Right cardiac atrium (tissue), 5 donors: ENCODE results near the gene SSPN. TPM values are rescaled to one million over a fixed set of nuclear protein-coding genes. Genes with fewer than 3 reads are reported as not detected.
"Not testable (repeated sequence)": the region's sequence is repeated elsewhere in the genome, so short reads cannot be mapped to it uniquely, and the experiment has no call there.

Experiments
- ATAC-seq, 2 donors: fragments of 200-7000 bp; cut with Tn5 transposase; one replicate each; pipeline versions ENCODE4 v1.8.0 to v1.9.1; 2020; ENCODE audit warnings: moderate library complexity in 2 of 2, mild to moderate bottlenecking in 1 of 2
- DNase-seq, 3 donors: peaks; one replicate each; pipeline ENCODE4 v3.0.0-alpha.2; 2020
- H3K27ac ChIP-seq: one replicate; pipeline ENCODE4 v1.5.1; 2013; ENCODE audit warnings: mild to moderate bottlenecking, low read length, control low read depth, moderate library complexity
- H3K27me3 ChIP-seq: one replicate; pipeline ENCODE4 v1.6.1; 2013; ENCODE audit not compliant: control insufficient read depth, insufficient read depth
- H3K4me1 ChIP-seq: one replicate; pipeline ENCODE4 v1.6.1; 2013; ENCODE audit warnings: low read length; ENCODE audit not compliant: control insufficient read depth, insufficient read depth
- H3K4me3 ChIP-seq: one replicate; pipeline ENCODE4 v1.5.1; 2013; ENCODE audit warnings: low read length, control low read depth
- H3K9me3 ChIP-seq: one replicate; pipeline ENCODE4 v1.6.1; 2013; ENCODE audit warnings: low read length; ENCODE audit not compliant: control insufficient read depth
- WGBS: extraction: QIAGEN DNeasy Blood & Tissue Kit; methylation state at CpG from one replicate; pipeline ENCODE4 v1.1.7; 2013; 5-methylcytosine and 5-hydroxymethylcytosine counted together
- intact Hi-C, 4 donors: fragments of 100-400 bp; cut with DNase I; formaldehyde crosslinking; loops; one replicate each; pipeline versions ENCODE4 v1.11.0 to v1.14.0; 2022 to 2023
- polyA plus RNA-seq: library from polyadenylated mRNA; stranded (reverse); fragments of 200-250 nt; gene quantifications from one replicate; pipeline ENCODE4 v1.2.3, GENCODE V29; 2013
- total RNA-seq, 4 donors: library from RNA; stranded (reverse); fragmentation: NEBNext Ultra II Directional; extraction: Animal tissue kit (Norgen Biotek cat#: 25700); gene quantifications; one replicate each; pipeline ENCODE4 v1.2.1, GENCODE V29; 2021
- donor health status: healthy with polysubstance abuse.
- donor health status: DM: no; HTN: yes; CAD: no.
- donor health status: DM: no; HTN: no; CAD: no.
- donor health status: DM: no; HTN: yes; CAD: no; lungs with severe emphysema.
- donor health status: DM: yes; HTN: yes; CAD: no.

The SSPN gene
- total and polyA plus RNA-seq, 5 donors = 21.5 to 109 (median 88.5) TPM

DNA sequence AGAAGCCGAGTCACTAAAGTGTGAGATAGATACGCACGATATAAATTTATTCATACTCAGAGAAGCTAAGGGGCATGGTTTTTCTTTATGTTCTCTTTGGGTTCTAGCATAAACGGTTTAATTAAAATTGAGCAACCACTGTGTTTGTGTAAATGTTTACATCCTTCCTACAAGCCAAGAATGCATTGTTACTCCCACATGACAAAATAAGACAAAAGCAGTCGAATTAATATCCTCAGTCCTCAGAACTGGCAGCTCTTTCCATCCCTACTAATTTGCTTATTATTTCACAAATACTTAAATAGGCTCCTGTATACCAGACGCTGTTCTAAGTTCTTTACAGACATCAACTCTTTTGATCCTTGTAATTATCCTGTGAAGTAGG lies 32.0 kb downstream of the SSPN start:
- no peak overlapping the region for H3K27ac ChIP-seq

DNA sequence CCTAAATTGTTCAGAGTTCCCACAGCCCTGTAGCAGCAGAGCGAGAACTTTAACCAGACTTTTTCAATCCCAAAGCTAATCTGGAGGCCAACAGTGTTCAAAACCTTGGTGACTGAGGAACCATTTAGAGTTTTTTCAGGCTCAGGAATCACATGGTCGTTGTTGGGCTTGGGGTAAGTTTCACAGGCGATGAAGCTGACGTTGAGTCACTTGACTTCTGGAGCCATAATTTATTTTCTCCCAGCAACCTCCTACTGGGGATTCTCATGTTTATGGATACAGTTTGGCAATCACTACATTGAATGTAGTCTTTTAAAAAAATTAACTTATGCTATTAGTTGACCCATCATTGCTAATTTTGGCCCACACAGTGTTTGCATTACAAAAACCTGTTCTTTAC lies 34.5 kb downstream of the SSPN start:
- H3K27me3 ChIP-seq = no peaks in the 10 kb centered on the region
- H3K9me3 ChIP-seq = no peaks in the 10 kb centered on the region
- H3K4me1 ChIP-seq = peaks cover 3% of the 10 kb centered on the region
- ATAC-seq (no peak), DNase-seq (no peak)
- H3K4me3 ChIP-seq = no peak overlapping the region
- no peak overlapping the region for H3K27ac ChIP-seq
- intact Hi-C loops = no loop called here
- WGBS = 97% methylated on average over 4 of the region's 4 CpGs

More for the DNA sequence above, 32.0 kb downstream of the SSPN start:
- Histone ChIP-seq H3K27me3 (no peaks in the 10 kb centered on the region), H3K9me3 (no peaks in the 10 kb centered on the region), H3K4me1 (peaks cover 3% of the 10 kb centered on the region), H3K4me3 (peak overlapping the region; percentile 52)
- intact Hi-C loops = no loop called here
- WGBS = 52% methylated on average over 6 of the region's 6 CpGs
- ATAC-seq (no peak), DNase-seq (no peak)

DNA sequence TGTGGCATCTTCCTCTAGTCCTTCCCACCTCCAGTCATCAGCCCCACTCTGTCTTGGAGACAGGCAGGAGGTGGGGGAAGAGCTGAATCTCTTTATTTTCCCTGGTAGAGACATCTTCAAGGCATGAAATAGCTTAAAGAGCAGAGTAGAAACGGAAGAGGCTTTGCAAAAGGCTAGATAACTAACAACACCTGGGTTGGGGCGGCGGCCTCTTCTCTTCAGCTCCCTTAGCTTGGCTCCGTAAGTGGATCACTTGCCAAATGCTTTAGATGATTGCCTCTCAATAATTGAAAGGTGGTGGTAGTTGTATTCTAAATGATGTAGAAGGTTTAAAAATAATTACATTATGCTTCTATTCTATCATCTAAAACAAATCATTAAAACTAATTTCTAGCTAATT lies 36.1 kb downstream of the SSPN start:
- no peaks in the 10 kb centered on the region for H3K27me3 ChIP-seq
- no peaks in the 10 kb centered on the region for H3K9me3 ChIP-seq
- WGBS = 76% methylated on average over 4 of the region's 4 CpGs
- H3K4me3 ChIP-seq = no peak overlapping the region
- DNase-seq = no peak
- H3K4me1 ChIP-seq = peaks cover 2% of the 10 kb centered on the region
- no peak overlapping the region for H3K27ac ChIP-seq
- ATAC-seq = no peak
- intact Hi-C loops = no loop called here

DNA sequence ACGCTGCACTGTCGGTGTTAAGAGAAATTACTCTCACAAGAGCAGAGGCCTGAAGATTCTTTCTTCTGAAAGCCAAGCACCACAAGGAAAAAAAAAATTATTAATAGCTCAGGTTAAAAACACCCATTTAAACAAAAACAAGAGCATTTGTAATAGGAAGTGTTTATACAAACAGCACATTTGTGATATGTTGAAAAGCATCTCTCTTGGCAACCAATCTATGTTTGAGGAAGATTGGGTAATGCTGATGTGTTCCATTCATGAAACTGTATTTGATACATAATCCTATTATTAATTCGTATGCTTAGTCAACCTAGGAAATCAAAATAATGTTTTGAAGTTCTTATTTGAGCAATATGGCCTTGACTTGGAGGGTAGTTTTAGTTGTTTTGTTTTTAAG lies 36.5 kb downstream of the SSPN start:
- ATAC-seq = no peak

DNA sequence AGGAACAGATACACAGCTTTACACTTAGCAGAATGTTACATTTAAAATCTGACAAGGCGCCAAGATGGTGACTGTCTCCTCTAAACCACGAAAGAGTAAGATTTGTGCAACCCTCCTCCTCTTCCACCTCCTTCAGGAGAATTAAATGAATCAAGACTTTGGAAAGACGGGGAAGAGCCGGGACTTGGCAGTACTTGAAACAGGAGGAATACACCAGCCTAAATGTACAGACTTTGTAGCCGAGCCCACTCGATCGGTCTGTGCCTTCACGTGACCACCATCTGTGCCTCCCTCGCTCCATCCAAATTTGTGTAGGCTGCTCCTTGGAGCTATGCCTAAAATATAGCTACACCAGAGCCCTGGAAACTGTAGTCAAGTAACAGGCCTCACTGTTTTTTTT lies 38.3 kb downstream of the SSPN start:
- DNase-seq (no peak), ATAC-seq (no peak)
- no peaks in the 10 kb centered on the region for H3K9me3 ChIP-seq
- no peak overlapping the region for H3K4me3 ChIP-seq
- intact Hi-C loops = no loop called here
- WGBS = 74% methylated on average over 9 of the region's 9 CpGs
- no peaks in the 10 kb centered on the region for H3K27me3 ChIP-seq
- H3K4me1 ChIP-seq = no peaks in the 10 kb centered on the region
- no peak overlapping the region for H3K27ac ChIP-seq

More for the DNA sequence above, 36.5 kb downstream of the SSPN start:
- no peak for DNase-seq
- intact Hi-C loops = no loop called here
- H3K27me3 ChIP-seq = no peaks in the 10 kb centered on the region
- no peak overlapping the region for H3K4me3 ChIP-seq
- H3K9me3 ChIP-seq = no peaks in the 10 kb centered on the region
- H3K4me1 ChIP-seq = no peaks in the 10 kb centered on the region
- WGBS = 91% methylated on average over 3 of the region's 3 CpGs
- H3K27ac ChIP-seq = no peak overlapping the region

DNA sequence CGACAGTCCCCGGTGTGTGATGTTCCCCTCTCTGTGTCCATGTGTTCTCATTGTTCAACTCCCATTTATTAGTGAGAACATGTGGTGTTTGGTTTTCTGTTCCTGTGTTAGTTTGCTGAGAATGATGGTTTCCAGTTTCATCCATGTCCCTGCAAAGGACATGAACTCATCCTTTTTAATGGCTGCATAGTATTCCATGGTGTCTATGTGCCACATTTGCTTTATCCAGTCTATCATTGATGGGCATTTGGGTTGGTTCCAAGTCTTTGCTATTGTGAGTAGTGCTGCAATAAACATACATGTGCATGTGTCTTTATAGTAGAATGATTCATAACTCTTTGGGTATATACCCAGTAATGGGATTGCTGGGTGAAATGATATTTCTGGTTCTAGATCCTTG lies 40.1 kb downstream of the SSPN start:
- H3K4me3 ChIP-seq, DNase-seq, H3K27me3 ChIP-seq, intact Hi-C loops, H3K4me1 ChIP-seq, ATAC-seq, H3K27ac ChIP-seq, H3K9me3 ChIP-seq: not testable (repeated sequence)
- WGBS = 100% methylated on average over 2 of the region's 2 CpGs

DNA sequence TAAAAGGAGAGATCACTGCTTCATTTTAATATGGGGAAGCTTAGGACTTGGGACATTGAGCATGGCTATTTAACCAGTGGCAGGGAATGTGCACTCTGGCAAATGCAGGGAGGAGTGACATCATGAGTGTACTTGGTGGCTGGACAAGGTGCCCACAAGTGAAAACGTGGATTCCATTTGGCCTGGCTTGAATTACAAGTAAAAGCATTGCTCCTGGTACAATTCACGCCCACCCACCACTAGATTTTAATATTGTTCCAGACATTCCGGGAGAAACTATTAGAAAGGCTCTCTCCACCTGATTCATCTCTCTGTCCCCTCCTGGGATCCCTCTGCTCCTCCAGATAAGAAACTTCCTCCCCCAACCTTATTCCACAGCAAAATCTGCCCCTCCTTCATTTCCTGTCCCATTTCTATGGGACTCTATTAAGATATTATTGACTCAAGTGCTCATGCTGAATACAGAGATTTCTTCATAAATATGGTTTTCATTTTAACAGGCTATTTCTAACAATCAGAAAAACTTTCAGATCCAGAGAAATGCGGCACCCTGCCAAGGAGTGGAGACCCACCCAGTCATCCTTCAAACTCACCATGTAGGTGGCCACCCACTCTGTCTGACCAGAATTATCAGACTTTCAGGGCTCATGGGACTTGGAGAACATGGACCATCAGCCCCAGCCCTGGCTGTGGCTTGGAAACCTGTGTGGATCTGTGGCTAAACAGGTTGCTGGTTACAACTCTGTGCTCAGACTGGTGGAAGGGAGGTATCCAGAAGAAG lies 43.2 kb downstream of the SSPN start:
- Histone ChIP-seq H3K27me3 (no peaks in the 10 kb centered on the region), H3K27ac (no peak overlapping the region), H3K4me1 (peaks cover 5% of the 10 kb centered on the region), H3K4me3 (no peak overlapping the region), H3K9me3 (no peaks in the 10 kb centered on the region)
- intact Hi-C loops = no loop called here
- peak in 2 of 3 donors; percentile 56 to 63 for DNase-seq
- ATAC-seq = peak; percentile 30 to 37
- 57% methylated on average over 4 of the region's 4 CpGs for WGBS

DNA sequence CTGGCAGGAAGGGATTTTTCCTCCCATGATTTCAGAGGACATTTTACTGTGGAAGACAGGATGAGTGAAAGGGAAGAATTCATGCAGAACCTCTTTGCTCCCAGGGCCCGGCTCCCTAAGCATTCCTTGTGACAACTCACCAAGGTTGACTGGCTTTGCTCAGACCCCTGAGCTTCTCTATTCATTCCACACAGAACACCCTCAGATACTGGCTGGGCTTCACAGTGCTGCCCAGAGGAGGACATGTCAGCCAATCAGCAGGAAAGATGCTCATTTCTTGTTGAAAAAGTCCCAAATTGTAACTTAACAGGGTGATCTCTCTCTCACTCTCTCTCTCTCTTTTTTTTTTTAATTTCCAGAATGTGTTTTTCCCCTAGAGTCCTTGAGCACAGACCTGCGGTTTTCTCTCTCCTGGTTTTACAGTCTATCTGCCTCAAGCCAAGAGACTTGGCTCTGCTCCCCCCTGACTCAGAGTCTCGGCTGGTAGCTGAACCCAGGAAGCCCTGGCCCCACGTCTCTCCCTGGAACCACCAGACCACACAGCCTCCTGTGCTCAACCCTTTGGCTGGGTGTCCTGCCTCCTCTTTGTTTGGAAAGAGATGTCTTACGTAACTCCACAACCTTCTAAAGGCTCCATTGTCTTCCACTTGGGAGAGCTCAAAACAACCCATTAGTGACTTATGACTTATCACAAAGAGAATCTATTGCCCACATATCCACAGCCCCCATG lies 43.9 kb downstream of the SSPN start:
- intact Hi-C loops = no loop called here
- H3K4me3 ChIP-seq = no peak overlapping the region
- H3K4me1 ChIP-seq = peaks cover 5% of the 10 kb centered on the region
- no peaks in the 10 kb centered on the region for H3K27me3 ChIP-seq
- ATAC-seq (peak; percentile 93), DNase-seq (peak; percentile 82 to 91 (median 88))
- no peak overlapping the region for H3K27ac ChIP-seq
- H3K9me3 ChIP-seq = no peaks in the 10 kb centered on the region
- 60% methylated on average over 5 of the region's 5 CpGs for WGBS

DNA sequence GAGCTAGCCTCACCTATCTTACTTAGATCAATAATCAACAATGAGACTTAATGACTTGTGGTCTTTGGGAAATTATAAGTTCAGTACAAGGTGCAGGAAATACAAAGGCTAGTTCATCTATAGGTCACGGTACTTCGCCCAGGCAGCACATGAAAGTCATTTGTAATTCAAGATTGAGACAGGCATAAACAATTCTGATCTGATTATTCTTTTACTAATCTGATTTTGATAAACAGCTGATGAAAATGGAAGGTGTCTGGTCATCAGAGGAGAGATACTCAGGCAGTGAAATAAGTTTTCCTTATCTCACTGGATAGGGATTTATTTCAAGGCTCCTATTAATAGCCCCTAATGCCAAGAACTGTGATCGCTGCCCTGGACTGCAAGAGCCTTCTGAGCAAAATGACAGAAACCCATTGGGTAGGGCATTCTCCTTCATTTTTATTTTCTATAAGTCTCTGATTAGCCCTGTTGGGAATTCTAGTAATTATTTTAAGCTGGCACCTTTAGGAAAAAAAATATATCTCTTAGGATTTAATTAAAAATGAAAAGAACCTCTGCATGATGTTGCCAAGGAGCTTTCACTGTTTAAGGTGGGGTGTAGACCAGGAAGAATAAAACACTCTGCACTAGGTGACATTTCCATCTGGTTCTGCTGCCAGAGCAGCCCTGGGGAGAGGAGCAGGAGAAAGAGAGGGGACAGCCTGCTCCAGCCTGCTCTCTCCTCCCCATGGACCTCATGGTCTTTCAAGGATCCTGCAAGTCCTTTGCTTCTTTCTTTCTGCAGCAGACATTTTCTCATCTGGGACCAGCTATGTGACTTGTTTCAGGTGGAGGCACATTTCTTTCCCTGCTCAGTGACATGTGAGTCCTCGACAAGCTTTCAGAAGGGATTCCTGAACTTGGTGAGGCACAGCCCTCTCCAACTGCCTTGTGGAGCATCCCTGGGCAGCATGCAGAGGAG lies 44.8 kb downstream of the SSPN start:
- H3K4me1 ChIP-seq = peaks cover 5% of the 10 kb centered on the region
- intact Hi-C loops = no loop called here
- H3K9me3 ChIP-seq = no peaks in the 10 kb centered on the region
- no peak for DNase-seq
- no peak overlapping the region for H3K27ac ChIP-seq
- 80% methylated on average over 4 of the region's 4 CpGs for WGBS
- peak in 1 of 2 donors; percentile 41 for ATAC-seq
- H3K27me3 ChIP-seq = no peaks in the 10 kb centered on the region
- H3K4me3 ChIP-seq = no peak overlapping the region

DNA sequence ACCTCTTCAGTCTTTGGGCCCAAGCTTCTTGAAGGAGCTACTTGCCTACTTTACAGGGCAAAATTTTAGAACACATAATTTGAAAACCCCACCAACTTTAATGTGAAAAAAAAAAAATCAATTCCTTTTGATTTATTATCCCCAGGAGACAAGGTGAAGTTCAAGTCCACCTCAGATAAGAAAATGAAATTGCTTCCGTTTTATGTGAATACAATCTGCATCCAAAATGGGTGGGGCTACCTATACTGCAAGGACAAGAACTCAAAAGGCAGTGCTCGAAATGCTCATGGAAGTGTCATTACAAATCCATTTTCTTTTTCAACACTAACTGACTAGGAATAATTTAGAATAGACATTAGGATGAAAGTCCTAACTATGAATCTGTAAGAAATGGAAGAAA lies 45.7 kb downstream of the SSPN start:
- H3K9me3 ChIP-seq = no peaks in the 10 kb centered on the region
- DNase-seq = no peak
- no peaks in the 10 kb centered on the region for H3K27me3 ChIP-seq
- no peak for ATAC-seq
- H3K4me1 ChIP-seq = peaks cover 5% of the 10 kb centered on the region
- no peak overlapping the region for H3K27ac ChIP-seq
- no peak overlapping the region for H3K4me3 ChIP-seq
- intact Hi-C loops = no loop called here
- 62% methylated on average over 2 of the region's 2 CpGs for WGBS

DNA sequence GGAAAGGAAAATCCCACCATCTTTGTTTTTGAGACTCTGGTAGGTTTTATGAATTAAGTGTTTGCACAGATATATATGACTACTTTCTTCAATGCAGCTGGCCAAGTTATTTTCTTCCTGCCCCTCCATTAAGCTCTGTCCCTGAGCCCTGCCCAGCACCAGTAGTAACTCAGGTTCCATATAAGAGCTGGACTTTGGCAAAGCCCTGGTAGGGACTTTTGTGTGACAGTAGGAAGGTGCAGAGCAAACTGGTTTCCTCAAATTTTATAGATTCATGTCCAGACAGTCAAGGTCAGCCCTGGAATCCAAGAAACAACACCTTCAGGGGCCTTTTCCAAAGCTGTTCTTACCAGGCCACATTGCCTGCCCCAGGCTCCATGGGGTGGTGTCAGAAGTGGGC lies 47.3 kb downstream of the SSPN start:
- no peak overlapping the region for H3K4me3 ChIP-seq
- intact Hi-C loops = no loop called here
- no peak for ATAC-seq

More for the DNA sequence above, 47.3 kb downstream of the SSPN start:
- Histone ChIP-seq H3K4me1 (peaks cover 5% of the 10 kb centered on the region), H3K27ac (no peak overlapping the region), H3K27me3 (no peaks in the 10 kb centered on the region), H3K9me3 (no peaks in the 10 kb centered on the region)
- no peak for DNase-seq
